ENCODE data around the gene KIF3B. TPM values are rescaled to one million over a fixed set of nuclear protein-coding genes. Genes with fewer than 3 reads are reported as not detected.
A peak's percentile ranks its signal among the peaks of the same experiment; 100 is the strongest.
"Not testable (repeated sequence)": the region's sequence is repeated elsewhere in the genome, so short reads cannot be mapped to it uniquely, and the experiment has no call there.

The KIF3B gene
- total RNA-seq, 2 experiments from 2014 or later: 38.9 to 39.4 TPM

DNA sequence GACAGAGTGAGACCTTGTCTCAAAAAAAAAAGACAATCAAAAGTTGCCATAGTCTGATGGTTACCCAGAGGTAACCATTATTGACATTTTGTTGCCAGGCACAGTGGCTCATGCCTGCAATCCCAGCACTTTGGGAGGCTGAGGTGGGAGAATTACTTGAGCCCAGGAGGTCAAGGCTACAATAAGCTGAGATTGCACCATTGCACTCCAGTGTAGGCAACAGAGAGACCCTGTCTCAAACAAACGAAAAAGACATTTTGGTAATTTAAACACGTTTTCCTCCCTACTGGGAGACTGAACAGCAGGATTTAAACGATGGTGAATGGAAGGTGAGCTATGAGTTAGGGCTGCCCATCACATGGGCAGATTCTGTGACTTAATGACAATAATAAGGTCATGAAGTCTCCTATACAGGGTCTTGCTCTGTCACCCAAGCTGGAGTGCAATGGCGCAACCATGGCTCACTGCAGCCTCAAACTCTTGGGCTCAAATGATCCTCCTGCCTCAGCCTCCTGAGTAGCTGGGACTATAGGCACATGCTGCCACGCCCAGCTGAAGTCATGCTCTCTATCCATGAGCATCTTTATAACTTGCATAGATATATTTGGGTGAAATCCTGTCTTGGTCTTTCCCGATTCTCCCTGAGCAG, 76.5 kb downstream of the KIF3B start:
- intact Hi-C loops (cut with micrococcal nuclease): no loop called here
- Mint-ChIP-seq H3K36me3 (peaks cover 11% of the 10 kb centered on the region), H3K27ac (peak overlapping the region; percentile 91), H3K4me1 (ENCODE audit: low read depth) (peaks cover 36% of the 10 kb centered on the region), H3K4me3 (peak overlapping the region; percentile 4), H3K9me3 (no peaks in the 10 kb centered on the region), H3K27me3 (no peaks in the 10 kb centered on the region)
- POLR2A ChIA-PET: interaction anchor here (0.7 to 2.8 kb wide), 3 partner anchors 21 to 449 kb away, joined by 3 to 31 read pairs (median 6); no protein-coding TSS in a partner anchor
- CTCF ChIA-PET: interaction anchor here (1.5 kb wide), 1 partner anchor 21 kb away, joined by 5 read pairs; no protein-coding TSS in a partner anchor
- no peak for DNase-seq

DNA sequence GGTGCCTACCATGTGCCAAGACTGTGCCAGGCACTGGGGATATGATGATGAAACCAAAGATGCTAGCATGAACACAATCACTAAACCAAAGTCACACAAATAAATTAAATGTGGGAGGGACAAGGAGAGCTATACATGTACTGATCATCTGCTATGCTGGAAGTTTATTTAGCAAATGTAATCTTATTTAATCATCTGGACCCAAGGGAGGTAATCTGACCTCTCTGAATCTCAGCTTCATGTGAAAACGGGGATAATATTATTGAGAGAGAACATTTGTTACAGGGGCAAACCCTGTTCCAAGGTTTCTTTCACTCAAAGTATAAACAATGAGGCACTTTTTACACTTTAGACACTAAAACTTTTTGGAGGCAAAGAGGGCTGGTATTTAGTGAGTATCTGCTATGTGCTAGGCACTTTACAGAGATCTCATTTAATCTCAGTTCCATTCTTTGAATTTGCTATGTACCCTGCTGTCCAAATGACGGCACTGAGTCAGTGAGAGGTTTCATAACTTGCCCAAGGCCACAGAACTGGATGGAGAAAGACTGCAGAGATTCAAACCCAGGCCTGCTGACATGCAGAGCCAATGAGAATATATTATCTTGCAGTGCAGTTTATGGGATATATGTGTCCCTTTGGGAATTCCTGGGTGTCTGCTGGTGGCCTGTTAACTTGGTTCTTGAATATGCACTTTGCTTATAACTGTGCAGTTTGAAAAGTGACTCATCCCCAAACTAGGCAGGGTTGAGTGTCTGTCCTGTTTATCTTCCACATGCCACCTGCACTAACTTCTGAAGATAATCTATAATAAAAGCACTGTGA, 77.4 kb downstream of the KIF3B start:
- peaks cover 38% of the 10 kb centered on the region for H3K4me1 Mint-ChIP-seq (ENCODE audit: low read depth)
- ChIA-PET CTCF (interaction anchor here (1.5 kb wide), 1 partner anchor 22 kb away, joined by 5 read pairs; no protein-coding TSS in a partner anchor), POLR2A (interaction anchor here (1.0 to 6.1 kb wide), 5 partner anchors 13 to 150 kb away, joined by 3 to 62 read pairs (median 15); no protein-coding TSS in a partner anchor)
- no peaks in the 10 kb centered on the region for H3K27me3 Mint-ChIP-seq
- peaks cover 15% of the 10 kb centered on the region for H3K36me3 Mint-ChIP-seq
- H3K9me3 Mint-ChIP-seq: no peaks in the 10 kb centered on the region
- H3K27ac Mint-ChIP-seq: peak overlapping the region; percentile 91
- intact Hi-C loops (cut with micrococcal nuclease): loop anchor here (1.0 to 5.0 kb wide), 10 partner anchors 11 to 612 kb away; no protein-coding TSS in a partner anchor
- H3K4me3 Mint-ChIP-seq: peak overlapping the region; percentile 6
- DNase-seq: peak; percentile 58

DNA sequence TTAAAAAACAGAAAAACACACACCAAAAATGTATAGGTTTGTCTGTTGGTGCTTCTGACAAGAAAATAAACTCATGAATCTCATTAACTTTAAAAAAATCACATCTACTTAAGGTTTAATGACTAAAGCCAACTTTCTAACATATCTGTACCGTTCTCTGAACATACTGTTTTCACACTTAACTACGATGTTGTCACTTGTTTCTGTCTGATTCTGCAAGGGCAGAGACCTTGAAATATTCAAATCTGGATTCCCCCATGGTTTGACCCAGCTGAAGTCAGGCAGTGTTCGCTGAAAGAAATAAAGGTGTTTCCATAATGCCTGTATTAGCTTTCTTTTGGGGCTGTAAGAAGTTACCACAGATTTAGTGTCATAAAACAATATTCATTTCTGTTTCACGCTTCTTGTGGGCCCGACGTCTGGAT, 78.0 kb downstream of the KIF3B start:
- CTCF ChIA-PET: no interaction called here
- peaks cover 42% of the 10 kb centered on the region for H3K4me1 Mint-ChIP-seq (ENCODE audit: low read depth)
- H3K4me3 Mint-ChIP-seq: peak overlapping the region; percentile 18
- H3K36me3 Mint-ChIP-seq: peaks cover 19% of the 10 kb centered on the region
- intact Hi-C loops (cut with micrococcal nuclease): loop anchor here (1.0 to 5.0 kb wide), 10 partner anchors 11 to 612 kb away; no protein-coding TSS in a partner anchor
- peak overlapping the region; percentile 91 for H3K27ac Mint-ChIP-seq
- POLR2A ChIA-PET: interaction anchor here (1.1 to 6.1 kb wide), 4 partner anchors 13 to 150 kb away, joined by 5 to 62 read pairs (median 23); no protein-coding TSS in a partner anchor
- DNase-seq: peak; percentile 62
- no peaks in the 10 kb centered on the region for H3K27me3 Mint-ChIP-seq
- H3K9me3 Mint-ChIP-seq: no peaks in the 10 kb centered on the region

DNA sequence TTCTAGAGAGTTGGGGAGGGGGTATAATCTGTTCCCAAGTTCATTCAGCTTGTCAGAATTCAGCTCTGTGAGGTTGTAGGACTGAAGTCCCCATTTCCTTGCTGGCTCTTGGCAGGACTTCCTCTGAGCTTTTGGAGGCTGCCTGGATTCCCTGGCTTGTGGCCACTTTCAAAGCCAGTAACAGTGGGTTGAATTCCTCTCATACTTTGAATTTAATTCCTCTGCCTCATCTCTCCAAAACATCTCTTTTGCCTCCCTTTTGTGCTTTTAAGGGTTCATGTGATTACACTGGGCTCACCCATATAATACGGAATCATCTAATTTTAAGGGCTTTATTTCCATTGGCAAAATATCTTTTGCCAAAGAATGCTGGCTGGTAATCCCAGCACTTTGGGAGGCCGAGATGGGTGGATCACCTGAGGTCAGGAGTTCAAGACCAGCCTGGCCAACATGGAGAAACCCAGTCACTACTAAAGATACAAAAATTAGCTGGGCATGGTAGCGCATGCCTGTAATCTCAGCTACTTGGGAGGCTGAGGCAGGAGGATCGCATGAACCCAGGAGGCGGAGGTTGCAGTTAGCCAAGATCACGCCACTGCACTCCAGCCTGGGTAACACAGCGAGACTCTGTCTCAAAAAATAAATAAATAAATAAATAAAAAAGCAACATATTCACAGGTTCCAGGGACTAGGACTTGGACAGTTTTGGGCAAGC, 78.6 kb downstream of the KIF3B start:
- DNase-seq, H3K9me3 Mint-ChIP-seq, H3K27me3 Mint-ChIP-seq: not testable (repeated sequence)
- H3K27ac Mint-ChIP-seq: peak overlapping the region; percentile 99
- H3K4me1 Mint-ChIP-seq (ENCODE audit: low read depth): peaks cover 46% of the 10 kb centered on the region
- ChIA-PET CTCF (interaction anchor here (0.9 kb wide), 1 partner anchor 24 kb away, joined by 3 read pairs; no protein-coding TSS in a partner anchor), POLR2A (interaction anchor here (1.1 to 6.1 kb wide), 4 partner anchors 12 to 151 kb away, joined by 5 to 62 read pairs (median 23); no protein-coding TSS in a partner anchor)
- intact Hi-C loops (cut with micrococcal nuclease): loop anchor here (1.0 to 5.0 kb wide), 10 partner anchors 10 to 611 kb away; no protein-coding TSS in a partner anchor
- peaks cover 20% of the 10 kb centered on the region for H3K36me3 Mint-ChIP-seq
- H3K4me3 Mint-ChIP-seq: peak overlapping the region; percentile 18

DNA sequence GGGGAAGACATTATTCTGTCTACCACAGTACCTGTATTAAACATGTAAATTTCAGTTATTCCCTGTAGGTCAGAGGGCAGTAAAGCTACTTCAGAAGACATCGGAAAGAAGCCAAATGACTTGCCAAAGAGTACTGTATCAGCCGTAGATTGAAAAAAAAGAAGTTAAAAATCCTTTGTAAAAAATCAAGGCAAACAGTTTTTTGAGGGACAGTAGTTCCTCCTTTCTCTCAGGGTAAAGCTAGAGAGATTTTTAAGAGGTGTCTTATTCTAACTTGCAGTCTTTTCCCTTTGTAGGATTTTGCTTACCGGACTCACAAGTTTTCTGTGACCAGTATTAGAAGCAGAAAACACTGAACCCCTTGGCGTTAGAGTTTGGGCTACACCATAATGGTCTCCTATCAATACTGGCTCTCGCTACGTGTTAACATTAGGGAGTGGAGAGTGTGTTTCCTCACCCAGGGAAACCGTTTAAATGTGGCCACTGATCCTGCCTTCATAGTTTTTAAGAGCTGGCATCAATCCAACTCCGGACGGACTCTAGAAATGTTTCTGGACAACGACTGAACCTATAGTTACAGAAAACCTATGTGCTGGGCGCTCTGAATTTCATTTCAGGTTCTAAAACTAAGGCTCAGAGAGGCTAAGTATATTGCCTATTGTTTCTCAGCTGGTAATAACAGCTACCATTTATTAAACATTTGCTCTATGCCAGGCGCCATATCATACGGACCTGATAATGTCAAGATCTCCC, 79.3 kb downstream of the KIF3B start:
- Mint-ChIP-seq H3K4me1 (ENCODE audit: low read depth) (peaks cover 51% of the 10 kb centered on the region), H3K27ac (peak overlapping the region; percentile 99), H3K36me3 (peaks cover 21% of the 10 kb centered on the region), H3K9me3 (no peaks in the 10 kb centered on the region), H3K4me3 (peak overlapping the region; percentile 89), H3K27me3 (no peaks in the 10 kb centered on the region)
- POLR2A ChIA-PET: interaction anchor here (1.5 to 6.1 kb wide), 3 partner anchors 24 to 152 kb away, joined by 10 to 62 read pairs (median 34); no protein-coding TSS in a partner anchor
- DNase-seq: no peak
- intact Hi-C loops (cut with micrococcal nuclease): loop anchor here (5.0 kb wide), 5 partner anchors 34 to 611 kb away; no protein-coding TSS in a partner anchor
- CTCF ChIA-PET: interaction anchor here (0.9 to 1.0 kb wide), 2 partner anchors 25 to 151 kb away, joined by 3 read pairs; no protein-coding TSS in a partner anchor

DNA sequence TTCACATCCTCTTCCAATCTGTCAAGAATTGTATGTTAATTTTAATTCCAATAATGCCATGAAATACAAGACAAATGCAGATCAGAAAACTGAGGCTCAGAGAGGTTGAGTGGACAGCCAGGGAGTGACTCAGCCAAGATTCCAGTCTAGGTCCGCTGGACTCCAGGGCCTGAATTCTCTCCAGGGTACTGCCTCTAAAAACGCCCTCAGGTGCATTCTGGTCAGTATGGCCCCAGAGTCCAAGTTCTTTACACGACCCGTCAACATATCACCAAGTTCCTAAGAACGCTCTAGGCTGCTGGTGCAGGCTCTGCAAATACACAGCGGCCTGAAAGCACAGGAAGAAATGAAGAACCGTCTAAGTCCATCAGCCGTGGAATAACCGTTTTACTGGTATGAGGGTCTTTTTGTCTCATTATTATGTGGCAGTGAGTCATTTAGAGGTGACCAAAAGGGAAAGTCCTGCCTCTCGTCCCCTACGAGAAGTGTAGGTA, 80.0 kb downstream of the KIF3B start:
- no peaks in the 10 kb centered on the region for H3K9me3 Mint-ChIP-seq
- intact Hi-C loops (cut with micrococcal nuclease): loop anchor here (5.0 kb wide), 5 partner anchors 35 to 610 kb away; no protein-coding TSS in a partner anchor
- ChIA-PET POLR2A (interaction anchor here (0.6 to 6.1 kb wide), 6 partner anchors 25 to 182 kb away, joined by 3 to 62 read pairs (median 7); no protein-coding TSS in a partner anchor), CTCF (interaction anchor here (1.0 kb wide), 1 partner anchor 152 kb away, joined by 3 read pairs; no protein-coding TSS in a partner anchor)
- H3K27ac Mint-ChIP-seq: peak overlapping the region; percentile 99
- H3K27me3 Mint-ChIP-seq: no peaks in the 10 kb centered on the region
- DNase-seq: no peak
- peak overlapping the region; percentile 89 for H3K4me3 Mint-ChIP-seq
- H3K36me3 Mint-ChIP-seq: peaks cover 21% of the 10 kb centered on the region
- H3K4me1 Mint-ChIP-seq (ENCODE audit: low read depth): peaks cover 57% of the 10 kb centered on the region

DNA sequence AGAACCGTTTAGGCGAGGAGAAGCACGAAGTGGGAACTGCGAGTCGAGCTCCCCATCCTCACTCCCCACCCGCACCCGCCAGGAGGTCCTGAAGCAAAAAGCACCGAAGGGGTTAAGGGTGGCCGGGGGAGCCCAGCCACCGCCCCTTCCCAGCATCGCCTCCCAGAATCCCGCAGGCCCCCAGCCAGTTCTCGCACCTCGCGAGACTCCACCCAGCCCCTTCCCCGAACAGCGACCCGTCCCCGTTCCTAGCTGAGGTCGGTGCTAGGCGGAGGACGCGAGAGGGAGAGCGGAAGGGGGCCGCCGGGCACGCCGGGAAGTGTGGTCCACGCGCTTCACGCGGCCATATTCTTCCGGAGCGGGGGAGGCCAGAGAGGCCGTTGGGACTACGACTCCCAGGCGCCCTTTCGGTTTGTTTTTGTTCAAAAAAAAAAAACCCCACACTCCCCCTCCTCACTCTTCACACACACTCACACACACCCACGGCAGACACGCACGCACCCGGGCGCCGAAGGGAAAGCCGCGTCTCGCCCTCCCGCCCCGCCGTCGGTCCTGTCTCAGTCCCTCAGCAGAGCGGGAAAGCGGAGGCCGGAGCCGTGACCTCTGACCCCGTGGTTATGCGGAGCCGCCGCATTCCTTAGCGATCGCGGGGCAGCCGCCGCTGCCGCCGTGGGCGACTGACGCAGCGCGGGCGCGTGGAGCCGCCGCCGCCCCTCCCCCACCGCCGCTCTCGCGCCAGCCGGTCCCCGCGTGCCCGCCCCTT, 80.6 kb downstream of the KIF3B start, which contains the start of gene ASXL1:
TSS of gene ASXL1 (plus strand) at position 463 of the 763 bp plus-strand sequence. CDS start 445 bp downstream, outside the sequence.
- Mint-ChIP-seq H3K27ac (peak within 1 kb of the TSS; percentile 99), H3K4me3 (peak within 1 kb of the TSS; percentile 95), H3K36me3 (peaks cover 26% of the 10 kb centered on the region), H3K4me1 (ENCODE audit: low read depth) (peaks cover 64% of the 10 kb centered on the region), H3K27me3 (no peaks in the 10 kb centered on the region), H3K9me3 (no peaks in the 10 kb centered on the region)
- intact Hi-C loops (cut with micrococcal nuclease): loop anchor here (1.0 to 5.0 kb wide), 7 partner anchors 36 to 609 kb away; partner anchors contain the start of gene TM9SF4
- peak; percentile 98 for DNase-seq
- ChIA-PET POLR2A (interaction anchor here (0.6 to 6.1 kb wide), 7 partner anchors 25 to 182 kb away, joined by 3 to 62 read pairs (median 4); no protein-coding TSS in a partner anchor), CTCF (interaction anchor here (1.0 kb wide), 1 partner anchor 152 kb away, joined by 3 read pairs; no protein-coding TSS in a partner anchor)

DNA sequence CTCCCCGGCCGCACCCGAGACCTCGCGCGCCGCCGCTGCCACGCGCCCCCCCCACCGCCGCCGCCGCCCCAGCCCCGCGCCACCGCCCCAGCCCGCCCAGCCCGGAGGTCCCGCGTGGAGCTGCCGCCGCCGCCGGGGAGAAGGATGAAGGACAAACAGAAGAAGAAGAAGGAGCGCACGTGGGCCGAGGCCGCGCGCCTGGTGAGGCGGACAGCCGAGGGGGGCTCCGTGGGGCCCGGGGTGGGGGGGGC, 81.1 kb downstream of the KIF3B start:
- POLR2A ChIA-PET: interaction anchor here (0.6 to 6.1 kb wide), 9 partner anchors 26 to 181 kb away, joined by 3 to 62 read pairs (median 4); no protein-coding TSS in a partner anchor
- peak overlapping the region; percentile 95 for H3K27ac Mint-ChIP-seq
- no peaks in the 10 kb centered on the region for H3K9me3 Mint-ChIP-seq
- no peaks in the 10 kb centered on the region for H3K27me3 Mint-ChIP-seq
- peaks cover 26% of the 10 kb centered on the region for H3K36me3 Mint-ChIP-seq
- CTCF ChIA-PET: interaction anchor here (0.8 kb wide), 1 partner anchor 25 kb away, joined by 3 read pairs; no protein-coding TSS in a partner anchor
- peaks cover 69% of the 10 kb centered on the region for H3K4me1 Mint-ChIP-seq (ENCODE audit: low read depth)
- intact Hi-C loops (cut with micrococcal nuclease): loop anchor here (1.0 to 5.0 kb wide), 7 partner anchors 36 to 609 kb away; partner anchors contain the start of gene TM9SF4
- DNase-seq: no peak
- H3K4me3 Mint-ChIP-seq: no peak overlapping the region

DNA sequence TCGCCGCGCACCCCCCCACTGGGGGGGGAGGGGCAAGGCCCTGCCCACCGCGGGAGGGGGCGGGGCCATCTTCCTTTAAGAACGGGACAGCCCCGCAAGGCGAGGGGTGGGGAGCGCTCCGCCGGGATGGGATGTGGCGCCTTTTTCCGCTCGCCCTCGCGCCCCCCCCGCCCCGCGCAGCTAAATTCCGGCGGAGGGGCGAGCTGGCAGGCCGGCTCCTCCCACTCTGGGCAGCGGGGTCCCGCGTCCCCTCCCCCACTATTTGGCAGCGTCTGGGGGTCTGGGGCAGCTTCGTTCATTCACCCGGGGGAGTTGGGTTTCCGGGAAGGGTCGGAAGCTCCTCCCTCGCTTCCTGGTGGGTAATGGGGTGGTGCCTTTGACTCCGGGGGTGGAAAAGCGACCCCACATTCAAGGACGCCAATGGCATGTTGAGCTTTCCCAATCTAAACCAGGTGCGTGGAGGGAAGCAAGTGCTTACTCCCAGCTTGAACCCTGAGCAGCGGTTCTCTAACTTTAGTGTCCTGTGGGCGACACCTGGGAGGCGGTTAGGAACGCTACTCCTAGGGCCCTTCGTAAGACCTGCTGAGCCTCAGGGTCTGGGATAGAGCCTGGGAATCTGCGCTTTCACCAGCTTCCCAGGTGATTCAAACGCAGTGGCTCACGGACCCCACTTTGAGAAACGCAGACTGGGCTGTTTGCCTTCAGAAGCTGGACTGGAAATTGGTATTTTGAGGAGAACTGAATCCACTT, 81.6 kb downstream of the KIF3B start:
- H3K4me1 Mint-ChIP-seq (ENCODE audit: low read depth): peaks cover 69% of the 10 kb centered on the region
- H3K4me3 Mint-ChIP-seq: peak overlapping the region; percentile 95
- no peaks in the 10 kb centered on the region for H3K27me3 Mint-ChIP-seq
- H3K9me3 Mint-ChIP-seq: no peaks in the 10 kb centered on the region
- DNase-seq: peak; percentile 83
- peaks cover 26% of the 10 kb centered on the region for H3K36me3 Mint-ChIP-seq
- intact Hi-C loops (cut with micrococcal nuclease): loop anchor here (1.0 to 5.0 kb wide), 7 partner anchors 37 to 608 kb away; partner anchors contain the start of gene TM9SF4
- CTCF ChIA-PET: interaction anchor here (0.8 to 1.0 kb wide), 3 partner anchors 26 to 156 kb away, joined by 3 read pairs; no protein-coding TSS in a partner anchor
- H3K27ac Mint-ChIP-seq: peak overlapping the region; percentile 95
- POLR2A ChIA-PET: interaction anchor here (0.5 to 6.1 kb wide), 13 partner anchors 9 to 181 kb away, joined by 3 to 62 read pairs (median 3); no protein-coding TSS in a partner anchor
